GM13976 (cell line): ENCODE results near the gene MAT2B.
"Not testable (repeated sequence)": the region's sequence is repeated elsewhere in the genome, so short reads cannot be mapped to it uniquely, and the experiment has no call there.

ENCODE experiments used
- DNase-seq: peaks from one replicate; pipeline ENCODE4 v3.0.0; 2012; ENCODE audit warnings: low spot score
- CTCF ChIP-seq: IDR thresholded peaks from 2 replicates; pipeline ENCODE4 v1.5.1; 2012; ENCODE audit warnings: borderline replicate concordance, mild to moderate bottlenecking; ENCODE audit not compliant: insufficient read depth; ENCODE audit errors: extremely low read depth, missing control alignments, control extremely low read depth
- in situ Hi-C: fragments of 300-500 bp; cut with MboI; formaldehyde crosslinking; loops from one replicate; pipeline ENCODE4 v1.12.0; 2022; ENCODE audit warnings: low sequenced_read_pairs, mixed read lengths, inconsistent platforms; ENCODE audit not compliant: unreplicated experiment

MAT2B gene

GRCh38 chr5:163533223-163533622 is 27.8 kb downstream of the MAT2B start:
- DNase-seq = no peak
- no peak for TF ChIP-seq CTCF
- in situ Hi-C loops = no loop called here

- no peak for TF ChIP-seq CTCF
- no peak for DNase-seq
- in situ Hi-C loops = no loop called here
Measured at GRCh38 chr5:163534492-163535094, 29.2 kb downstream of the MAT2B start.

- DNase-seq = no peak
- in situ Hi-C loops = no loop called here
- TF ChIP-seq CTCF = no peak
Measured at GRCh38 chr5:163535290-163535689, 29.9 kb downstream of the MAT2B start.

GRCh38 chr5:163536442-163536841 is 31.0 kb downstream of the MAT2B start:
- in situ Hi-C loops, DNase-seq: not testable (repeated sequence)

GRCh38 chr5:163540696-163541095 is 35.3 kb downstream of the MAT2B start:
- DNase-seq = no peak
- in situ Hi-C loops = no loop called here
- no peak for TF ChIP-seq CTCF

- no peak for TF ChIP-seq CTCF
- DNase-seq = no peak
- in situ Hi-C loops = no loop called here
Measured at GRCh38 chr5:163542771-163543170, 37.4 kb downstream of the MAT2B start.

- in situ Hi-C loops = no loop called here
Measured at GRCh38 chr5:163544041-163544440, 38.6 kb downstream of the MAT2B start.

More at GRCh38 chr5:163544041-163544440, 38.6 kb downstream of the MAT2B start:
- TF ChIP-seq CTCF = no peak
- no peak for DNase-seq
